Measurements from ENCODE around the gene CLEC16A. TPM values are rescaled to one million over a fixed set of nuclear protein-coding genes. Genes with fewer than 3 reads are reported as not detected.

The CLEC16A gene
- total and polyA plus RNA-seq, 2 experiments from 2014 or later, result 9.9 to 24.1 TPM

GRCh38 chr16:11088074-11088730, 143.8 kb downstream of the CLEC16A start (continued):
- TF ChIP-seq EZH2 (IDR thresholded peaks at IDR 0.05; ENCODE audit: low read depth, unreplicated experiment), result no peak
- no peak for TF ChIP-seq CTCF (conservative IDR thresholded peaks at IDR 0.05; ENCODE audit: low read depth in 2 of 2)
- TF ChIP-seq, protein P1, sequence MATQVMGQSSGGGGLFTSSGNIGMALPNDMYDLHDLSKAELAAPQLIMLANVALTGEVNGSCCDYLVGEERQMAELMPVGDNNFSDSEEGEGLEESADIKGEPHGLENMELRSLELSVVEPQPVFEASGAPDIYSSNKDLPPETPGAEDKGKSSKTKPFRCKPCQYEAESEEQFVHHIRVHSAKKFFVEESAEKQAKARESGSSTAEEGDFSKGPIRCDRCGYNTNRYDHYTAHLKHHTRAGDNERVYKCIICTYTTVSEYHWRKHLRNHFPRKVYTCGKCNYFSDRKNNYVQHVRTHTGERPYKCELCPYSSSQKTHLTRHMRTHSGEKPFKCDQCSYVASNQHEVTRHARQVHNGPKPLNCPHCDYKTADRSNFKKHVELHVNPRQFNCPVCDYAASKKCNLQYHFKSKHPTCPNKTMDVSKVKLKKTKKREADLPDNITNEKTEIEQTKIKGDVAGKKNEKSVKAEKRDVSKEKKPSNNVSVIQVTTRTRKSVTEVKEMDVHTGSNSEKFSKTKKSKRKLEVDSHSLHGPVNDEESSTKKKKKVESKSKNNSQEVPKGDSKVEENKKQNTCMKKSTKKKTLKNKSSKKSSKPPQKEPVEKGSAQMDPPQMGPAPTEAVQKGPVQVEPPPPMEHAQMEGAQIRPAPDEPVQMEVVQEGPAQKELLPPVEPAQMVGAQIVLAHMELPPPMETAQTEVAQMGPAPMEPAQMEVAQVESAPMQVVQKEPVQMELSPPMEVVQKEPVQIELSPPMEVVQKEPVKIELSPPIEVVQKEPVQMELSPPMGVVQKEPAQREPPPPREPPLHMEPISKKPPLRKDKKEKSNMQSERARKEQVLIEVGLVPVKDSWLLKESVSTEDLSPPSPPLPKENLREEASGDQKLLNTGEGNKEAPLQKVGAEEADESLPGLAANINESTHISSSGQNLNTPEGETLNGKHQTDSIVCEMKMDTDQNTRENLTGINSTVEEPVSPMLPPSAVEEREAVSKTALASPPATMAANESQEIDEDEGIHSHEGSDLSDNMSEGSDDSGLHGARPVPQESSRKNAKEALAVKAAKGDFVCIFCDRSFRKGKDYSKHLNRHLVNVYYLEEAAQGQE (IDR thresholded peaks at IDR 0.05; ENCODE audit: unreplicated experiment), result no peak
- no peak for TF ChIP-seq CREB1 (CRISPR knock-in tag; IDR thresholded peaks at IDR 0.05; ENCODE audit: low read depth)

GRCh38 chr16:11088831-11089230, 144.5 kb downstream of the CLEC16A start:
- Mint-ChIP-seq H3K9me3 (no peaks in the 10 kb centered on the region), H3K27ac (no peak overlapping the region), H3K36me3 (ENCODE audit: low read depth) (no peaks in the 10 kb centered on the region; the same call in 2 of the 3 replicates), H3K27me3 (ENCODE audit: insufficient read depth, low read depth, poor library complexity) (peaks cover 8% of the 10 kb centered on the region), H3K4me3 (no peak overlapping the region), H3K4me1 (peaks cover 7% of the 10 kb centered on the region; the same call in 2 of the 3 replicates)
- H3K4me3 ChIP-seq, result no peak overlapping the region
- H4K20me1 ChIP-seq (replicated peaks; ENCODE audit: insufficient read depth), result no peaks in the 10 kb centered on the region
- no peaks in the 10 kb centered on the region for H3K36me3 ChIP-seq (ENCODE audit: insufficient read depth)
- ATAC-seq (no peak), DNase-seq (ENCODE audit: low spot score) (no peak)
- no peaks in the 10 kb centered on the region for H3K79me2 ChIP-seq (replicated peaks; ENCODE audit: insufficient read depth)
- H3K4me1 ChIP-seq (ENCODE audit: insufficient read depth), result no peaks in the 10 kb centered on the region
- no peak overlapping the region for H3K4me2 ChIP-seq
- H3K27me3 ChIP-seq (ENCODE audit: insufficient read depth), result no peaks in the 10 kb centered on the region
- no peaks in the 10 kb centered on the region for H3F3A ChIP-seq (replicated peaks; ENCODE audit: low read depth)
- TF ChIP-seq, protein P1 (IDR thresholded peaks at IDR 0.05; ENCODE audit: unreplicated experiment), result no peak
- no peak for TF ChIP-seq ZNF114 (CRISPR knock-in tag; IDR thresholded peaks at IDR 0.05)
- no peak for TF ChIP-seq STAT1 (IDR thresholded peaks at IDR 0.05; ENCODE audit: unreplicated experiment)
- TF ChIP-seq JUNB (IDR thresholded peaks at IDR 0.05; ENCODE audit: unreplicated experiment), result no peak
- no peak for TF ChIP-seq EZH2phosphoT487 (IDR thresholded peaks at IDR 0.05; ENCODE audit: unreplicated experiment)
- TF ChIP-seq ZNF331 (CRISPR knock-in tag; IDR thresholded peaks at IDR 0.05; ENCODE audit: low read depth), result no peak
- TF ChIP-seq POLR2AphosphoS5 (IDR thresholded peaks at IDR 0.05; ENCODE audit: low read depth), result no peak
- TF ChIP-seq CREB1 (CRISPR knock-in tag; IDR thresholded peaks at IDR 0.05; ENCODE audit: low read depth), result no peak
- no peak overlapping the region for H2AFZ ChIP-seq
- H3K9me2 ChIP-seq (ENCODE audit: insufficient read depth), result no peaks in the 10 kb centered on the region
- no peak overlapping the region for H3K27ac ChIP-seq (ENCODE audit: low read depth)

All from GM23338 (cell line).